HK-2 (cell line): ENCODE data around the gene TBPL2.
"Not testable (repeated sequence)": the region's sequence is repeated elsewhere in the genome, so short reads cannot be mapped to it uniquely, and the experiment has no call there.

Experiments used
- DNase-seq: peaks from one replicate; pipeline ENCODE4 v3.0.0-alpha.2; 2018; ENCODE audit not compliant: unreplicated experiment

TBPL2 gene

DNA sequence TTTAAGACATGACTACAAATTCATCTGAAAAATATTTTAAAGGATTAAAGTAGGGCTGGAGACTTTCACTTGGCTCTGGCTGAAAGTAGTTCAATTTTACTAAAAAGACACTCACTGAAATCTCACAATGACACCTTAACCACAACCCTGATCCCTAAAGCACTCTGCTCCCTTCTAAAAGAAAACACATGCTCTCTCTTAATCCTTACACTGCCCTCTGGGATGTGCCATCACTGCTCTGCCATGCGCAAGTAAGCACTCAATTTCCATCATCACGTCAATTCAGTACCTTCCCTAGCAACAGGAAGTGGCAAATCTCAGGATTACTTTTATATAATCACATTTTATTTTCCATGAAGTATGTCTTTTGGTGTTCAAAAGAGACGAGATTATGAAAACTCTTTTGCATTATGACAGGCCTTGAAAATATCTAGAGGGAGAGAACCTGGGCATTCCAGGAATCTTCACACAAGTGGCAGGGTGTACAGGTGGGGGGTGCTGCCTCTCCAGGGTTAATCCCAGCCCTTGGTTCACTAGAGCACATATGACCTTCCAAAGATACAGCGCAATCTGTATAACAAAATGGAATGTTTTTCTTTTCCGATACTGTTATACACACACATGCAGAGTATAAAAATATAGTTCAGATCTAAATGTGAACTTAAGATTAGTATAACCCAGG, 36.1 kb downstream of the TBPL2 start:
- DNase-seq = no peak

DNA sequence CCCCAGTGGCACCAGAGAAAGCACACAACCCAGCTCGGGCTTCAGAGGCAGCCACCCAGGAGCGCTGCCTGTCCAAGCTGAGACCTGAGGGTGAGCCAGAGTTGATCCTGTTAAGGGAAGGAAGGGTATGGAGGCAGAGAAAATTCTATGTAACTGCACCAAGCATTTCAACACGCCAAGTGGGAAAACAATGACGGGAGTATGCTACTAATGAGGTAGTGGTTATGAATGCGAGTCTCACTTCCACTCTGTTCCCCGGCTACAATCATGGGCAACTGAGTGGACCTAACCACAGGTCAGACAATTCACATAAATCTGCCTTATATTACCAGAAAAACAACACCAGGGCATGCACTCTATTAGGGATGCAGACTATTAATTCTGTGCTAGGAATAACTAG, 38.7 kb downstream of the TBPL2 start:
- no peak for DNase-seq

DNA sequence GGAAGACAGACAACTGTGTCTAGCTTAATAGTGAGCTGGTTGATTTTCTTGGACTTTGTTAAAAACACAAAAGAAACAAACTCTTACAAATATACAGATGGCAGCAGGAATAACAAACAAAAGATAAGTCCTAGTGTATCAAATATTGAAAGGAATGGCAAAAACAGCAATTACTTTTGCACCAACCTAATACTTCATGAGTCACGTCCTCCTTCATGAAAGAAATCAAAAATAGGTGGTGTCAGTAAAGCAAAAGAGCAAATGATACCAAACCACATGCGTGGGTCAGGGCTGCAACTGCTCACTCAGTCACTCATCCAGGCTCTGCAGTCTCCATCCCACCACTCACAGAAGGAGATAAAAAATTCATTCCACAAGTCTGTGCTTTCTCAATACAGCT, 40.6 kb downstream of the TBPL2 start:
- DNase-seq = no peak

DNA sequence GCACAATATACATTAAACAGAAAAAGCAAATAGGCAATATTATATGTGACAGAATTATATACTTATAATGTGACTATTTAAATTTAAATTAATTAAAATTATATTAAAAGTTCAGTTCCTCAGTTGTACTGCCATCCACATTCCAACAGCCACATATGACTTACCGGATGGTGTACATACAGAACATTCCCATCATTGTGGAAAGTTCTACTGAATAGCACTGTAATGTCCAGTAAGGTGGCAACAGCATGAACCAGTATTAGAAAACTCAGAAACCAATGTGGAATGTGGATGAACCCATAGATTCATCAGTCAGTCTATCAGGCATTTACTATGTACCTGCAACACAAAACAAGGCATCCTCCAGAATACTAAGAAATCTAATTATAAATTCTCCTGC, 41.2 kb downstream of the TBPL2 start:
- no peak for DNase-seq

DNA sequence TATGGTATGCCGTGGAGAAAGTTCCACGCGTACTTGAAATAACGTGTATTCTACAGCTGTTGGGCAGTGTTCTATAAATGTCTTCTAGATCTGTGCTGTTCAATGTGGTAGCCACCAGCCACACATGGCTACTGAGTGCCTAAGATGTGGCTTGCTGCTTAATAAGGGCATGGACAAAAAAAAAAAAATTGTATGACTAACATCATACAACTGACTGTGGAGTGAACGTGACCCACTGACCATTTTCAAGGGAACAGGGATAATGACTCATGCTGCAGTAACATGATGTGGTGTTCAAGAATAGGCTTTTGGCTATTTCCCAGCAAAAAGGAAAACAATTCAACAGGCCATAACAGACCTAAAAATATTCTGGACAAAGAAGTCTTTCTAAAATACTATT, 41.7 kb downstream of the TBPL2 start:
- DNase-seq = peak; percentile 27

DNA sequence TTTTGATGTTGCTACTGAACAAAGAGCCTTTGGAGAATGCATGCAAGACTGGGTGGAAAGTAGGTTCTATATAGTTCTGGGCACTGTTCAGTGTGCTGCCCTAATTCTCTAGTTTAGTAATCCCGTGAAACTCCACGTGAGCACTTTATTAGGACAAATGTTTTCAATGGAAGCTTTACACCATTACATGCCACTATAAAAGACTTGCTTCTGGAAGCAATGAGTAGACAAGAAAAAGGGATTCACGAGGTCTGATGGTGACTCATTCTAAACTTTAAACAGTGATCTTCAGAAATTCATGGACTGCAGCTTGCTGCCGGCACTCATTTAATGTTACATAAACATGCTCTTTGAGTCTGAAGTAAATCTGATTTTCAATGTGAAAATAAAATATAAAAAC, 51.1 kb downstream of the TBPL2 start:
- no peak for DNase-seq

DNA sequence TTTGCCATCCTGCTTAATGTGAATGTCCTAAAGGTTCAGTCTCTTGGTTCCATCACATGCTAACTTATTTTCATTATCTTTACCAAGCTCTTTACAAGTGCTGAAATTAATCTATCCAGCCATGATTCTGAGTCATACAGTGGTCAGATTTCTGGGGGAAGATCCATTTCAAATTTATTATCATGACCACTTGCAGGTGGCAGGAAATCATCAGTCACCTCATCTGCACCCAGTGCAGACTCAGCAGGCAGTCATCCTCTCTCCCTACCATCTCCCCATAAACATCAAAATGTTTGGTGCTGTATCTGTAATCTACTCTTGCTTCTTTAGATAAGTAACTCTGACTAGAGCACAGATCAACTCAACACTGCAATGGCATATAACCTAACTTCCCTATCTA, 52.3 kb downstream of the TBPL2 start:
- DNase-seq = no peak

DNA sequence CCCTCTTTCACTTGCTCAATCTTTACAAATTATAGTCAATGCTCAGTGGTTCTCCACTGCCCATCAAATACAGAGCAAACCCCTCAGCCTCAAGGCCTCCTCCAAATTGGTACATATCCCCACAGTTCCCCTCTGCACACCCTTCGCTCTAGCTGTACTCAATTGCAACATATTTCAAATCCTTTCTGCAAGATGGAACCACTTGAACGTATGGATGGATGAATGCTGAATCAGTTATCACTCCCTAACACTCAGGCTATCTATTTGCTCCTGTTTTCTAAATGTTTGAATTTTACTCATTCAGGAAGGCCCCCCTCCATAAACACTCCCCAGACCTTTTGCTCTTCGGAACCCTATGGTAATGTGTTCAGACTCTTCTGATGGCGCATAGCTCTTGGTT, 53.3 kb downstream of the TBPL2 start:
- no peak for DNase-seq

DNA sequence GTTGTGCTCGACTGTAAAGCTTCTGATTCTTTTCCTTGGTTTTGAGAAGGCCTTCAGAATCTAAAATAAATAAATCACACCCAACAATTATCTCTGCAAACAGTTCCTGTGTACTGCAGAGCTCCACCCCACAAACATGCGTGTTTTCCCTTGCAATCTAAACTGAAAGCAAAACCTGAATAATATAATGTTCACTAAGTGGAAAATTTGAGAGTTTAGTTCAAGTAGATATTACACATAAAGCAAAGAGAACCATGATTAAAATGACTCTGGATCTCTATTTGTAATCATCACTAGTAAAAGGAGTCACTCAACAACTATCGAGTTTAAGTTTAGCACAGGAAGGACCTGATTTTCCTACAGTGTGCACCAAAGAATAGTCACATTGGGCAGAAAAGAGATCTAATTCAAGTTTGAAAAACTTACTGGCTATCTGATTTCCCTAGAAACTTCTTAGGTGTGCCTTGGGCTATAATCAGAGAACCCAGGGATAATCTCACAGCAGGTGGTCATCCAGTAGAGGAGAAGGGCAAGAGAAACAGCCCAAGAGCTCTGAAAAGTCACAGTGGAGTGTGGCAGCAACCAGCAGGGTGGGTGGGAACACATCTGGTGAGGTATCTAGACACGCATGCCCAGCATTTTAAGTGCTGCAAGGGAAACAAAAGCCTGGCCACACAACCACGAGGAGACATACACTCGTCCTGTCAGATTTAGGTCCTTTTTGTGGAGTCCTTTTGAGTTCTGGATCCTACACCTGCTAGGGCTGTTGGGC, 54.2 kb downstream of the TBPL2 start:
- DNase-seq = no peak

DNA sequence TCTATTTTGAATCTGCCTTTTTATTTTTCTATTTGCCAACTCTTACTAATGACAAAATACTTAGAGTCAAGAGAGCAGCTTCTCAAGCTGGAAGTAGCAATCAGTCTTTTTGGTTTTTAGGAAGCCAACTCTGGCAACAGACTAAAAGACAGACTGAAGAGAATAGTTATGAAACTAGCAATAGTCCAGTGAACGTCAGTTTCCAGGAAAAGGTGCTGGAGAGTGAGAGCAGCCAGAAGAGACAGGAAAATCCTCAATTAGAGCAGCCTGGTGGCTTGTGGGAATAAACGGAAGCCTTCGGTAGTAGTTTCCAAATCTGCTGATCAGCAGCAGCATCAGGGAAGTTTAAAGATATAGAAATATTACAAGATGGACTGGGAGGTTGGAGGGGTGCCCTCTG, 55.9 kb downstream of the TBPL2 start:
- DNase-seq = no peak

DNA sequence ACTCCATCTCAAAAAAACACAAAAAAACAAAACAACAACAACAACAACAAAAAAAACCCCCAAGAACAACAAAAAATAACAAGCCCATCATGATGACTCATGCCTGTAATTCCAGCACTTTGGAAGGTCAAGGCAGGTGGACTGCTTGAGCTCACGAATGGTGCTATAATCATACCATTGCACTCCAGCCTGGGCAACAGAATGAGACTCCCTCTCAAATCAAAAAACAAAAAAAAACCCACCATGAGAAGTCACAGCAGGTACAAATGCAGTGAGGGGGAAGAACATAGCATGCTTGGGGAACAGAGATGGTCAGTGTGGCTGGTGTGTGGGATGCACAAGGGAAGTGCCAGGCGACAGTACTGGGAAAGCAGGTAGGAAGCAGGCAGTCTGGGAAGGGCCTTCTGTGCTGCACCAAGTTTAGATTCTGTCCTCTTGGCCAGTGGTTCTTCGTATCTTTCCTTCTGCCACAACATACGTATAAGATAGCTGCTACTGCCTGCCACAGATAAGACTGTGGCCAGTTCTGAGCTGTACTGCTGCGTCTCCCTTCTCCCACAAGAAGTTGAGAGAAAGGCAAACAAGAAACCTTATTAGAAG, 56.8 kb downstream of the TBPL2 start:
- DNase-seq = no peak

DNA sequence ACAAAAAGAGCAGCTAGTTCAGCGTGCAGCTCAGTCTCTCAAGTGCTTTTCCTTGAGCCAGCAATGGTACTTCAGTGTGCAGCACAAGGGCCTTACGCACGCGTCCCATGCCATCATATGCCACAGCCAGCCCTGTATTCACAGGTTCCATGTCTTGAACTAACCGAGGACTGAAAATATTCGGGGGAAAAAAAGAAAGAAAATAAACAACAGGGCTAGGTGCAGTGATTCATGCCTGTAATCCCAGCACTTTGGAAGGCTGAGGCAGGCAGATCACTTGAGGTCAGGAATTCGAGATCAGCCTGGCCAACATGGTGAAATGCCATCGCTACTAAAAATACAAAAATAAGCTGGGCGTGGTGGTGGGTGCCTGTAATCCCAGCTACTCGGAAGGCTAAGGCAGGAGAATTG, 57.4 kb downstream of the TBPL2 start:
- not testable (repeated sequence) for DNase-seq

DNA sequence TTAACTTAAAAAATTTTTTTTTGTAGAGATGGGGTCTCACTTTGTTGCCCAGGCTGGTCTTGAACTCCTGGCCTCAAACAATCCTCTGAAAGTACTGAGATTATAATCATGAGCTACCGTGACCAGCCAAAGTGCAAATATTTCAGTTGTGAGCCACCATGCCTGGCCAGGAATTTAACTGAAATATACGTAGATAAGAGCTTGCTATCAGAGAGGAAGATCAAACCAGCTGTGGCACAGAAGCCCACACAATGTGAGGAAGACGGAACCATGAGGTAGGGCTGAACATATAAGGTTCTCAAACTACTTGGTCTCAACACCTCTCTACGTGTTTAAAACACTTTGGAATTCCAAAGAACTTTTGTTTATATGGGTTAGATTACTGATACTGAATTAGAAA, 57.9 kb downstream of the TBPL2 start:
- no peak for DNase-seq

DNA sequence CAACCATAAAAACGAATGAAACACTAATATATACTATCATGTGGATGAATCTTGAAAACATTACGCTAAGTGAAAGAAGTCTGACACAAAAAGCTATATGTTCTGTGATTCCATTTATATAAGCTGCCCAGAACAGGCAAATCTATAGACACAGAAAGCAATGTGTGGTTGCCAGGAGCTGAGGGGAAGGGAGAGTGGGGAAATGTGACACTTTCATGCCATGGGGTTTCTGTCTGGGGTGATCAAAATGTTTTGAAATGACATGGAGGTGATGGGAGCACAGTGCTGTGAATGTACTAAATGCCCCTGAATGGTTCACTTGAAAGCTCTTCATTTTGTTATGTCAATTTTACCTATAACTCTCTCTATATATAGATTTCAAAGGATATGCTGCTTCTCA, 58.9 kb downstream of the TBPL2 start:
- no peak for DNase-seq

DNA sequence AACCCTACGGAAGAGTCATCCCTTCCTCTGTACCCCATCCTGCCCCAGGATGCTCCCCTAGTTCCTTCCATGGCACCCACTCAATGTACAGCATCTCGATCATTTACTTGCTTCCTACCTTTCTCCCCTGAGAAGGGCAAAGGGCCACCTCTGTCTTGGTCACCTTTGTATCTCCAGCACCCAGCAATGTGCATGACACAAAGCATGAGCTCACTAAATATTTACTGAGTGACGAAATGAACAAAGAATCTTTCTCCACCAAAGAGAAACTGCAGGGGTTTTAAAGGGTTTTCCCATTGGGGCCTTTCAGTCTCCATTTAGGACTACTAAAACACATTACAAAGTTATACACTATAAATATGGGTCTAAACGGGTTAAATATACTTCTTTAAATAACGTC, 59.4 kb downstream of the TBPL2 start:
- DNase-seq = no peak

DNA sequence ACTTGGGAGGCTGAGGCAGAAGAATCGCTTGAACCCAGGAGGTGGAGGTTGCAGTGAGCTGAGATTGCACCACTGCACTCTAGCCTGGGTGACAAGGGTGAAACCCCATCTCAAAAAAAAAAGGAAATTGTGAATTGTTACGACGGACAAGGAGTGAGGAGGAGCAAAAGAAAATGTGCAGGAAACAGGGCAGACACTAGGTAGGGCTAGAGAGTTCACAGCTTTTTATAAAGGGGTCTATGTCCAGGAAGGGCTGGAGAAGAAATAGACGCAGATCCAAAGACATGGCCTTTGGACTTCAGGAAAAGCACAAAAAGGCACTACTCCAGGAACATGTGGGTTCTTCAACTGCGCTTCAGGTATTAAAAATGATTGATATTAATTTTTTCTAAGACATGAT, 63.2 kb downstream of the TBPL2 start:
- DNase-seq = no peak

DNA sequence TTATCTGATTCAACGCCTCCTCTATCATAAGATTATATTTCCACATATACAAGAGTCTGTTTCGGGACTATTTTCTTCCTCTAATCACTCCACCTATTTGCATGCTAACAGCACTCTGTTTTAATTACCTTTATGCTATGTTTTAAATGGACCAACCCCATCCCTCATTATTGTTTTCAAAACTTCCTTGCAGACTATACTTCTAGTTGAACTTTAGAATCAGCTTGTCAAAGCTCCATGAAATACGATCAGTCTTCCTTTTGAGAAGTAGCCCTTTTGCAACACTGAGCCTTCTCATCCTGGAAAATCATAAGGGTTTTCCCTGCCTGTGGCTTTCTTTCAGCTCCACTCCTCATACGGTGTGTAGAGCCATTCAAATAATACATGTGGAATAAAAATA, 65.6 kb downstream of the TBPL2 start:
- no peak for DNase-seq

DNA sequence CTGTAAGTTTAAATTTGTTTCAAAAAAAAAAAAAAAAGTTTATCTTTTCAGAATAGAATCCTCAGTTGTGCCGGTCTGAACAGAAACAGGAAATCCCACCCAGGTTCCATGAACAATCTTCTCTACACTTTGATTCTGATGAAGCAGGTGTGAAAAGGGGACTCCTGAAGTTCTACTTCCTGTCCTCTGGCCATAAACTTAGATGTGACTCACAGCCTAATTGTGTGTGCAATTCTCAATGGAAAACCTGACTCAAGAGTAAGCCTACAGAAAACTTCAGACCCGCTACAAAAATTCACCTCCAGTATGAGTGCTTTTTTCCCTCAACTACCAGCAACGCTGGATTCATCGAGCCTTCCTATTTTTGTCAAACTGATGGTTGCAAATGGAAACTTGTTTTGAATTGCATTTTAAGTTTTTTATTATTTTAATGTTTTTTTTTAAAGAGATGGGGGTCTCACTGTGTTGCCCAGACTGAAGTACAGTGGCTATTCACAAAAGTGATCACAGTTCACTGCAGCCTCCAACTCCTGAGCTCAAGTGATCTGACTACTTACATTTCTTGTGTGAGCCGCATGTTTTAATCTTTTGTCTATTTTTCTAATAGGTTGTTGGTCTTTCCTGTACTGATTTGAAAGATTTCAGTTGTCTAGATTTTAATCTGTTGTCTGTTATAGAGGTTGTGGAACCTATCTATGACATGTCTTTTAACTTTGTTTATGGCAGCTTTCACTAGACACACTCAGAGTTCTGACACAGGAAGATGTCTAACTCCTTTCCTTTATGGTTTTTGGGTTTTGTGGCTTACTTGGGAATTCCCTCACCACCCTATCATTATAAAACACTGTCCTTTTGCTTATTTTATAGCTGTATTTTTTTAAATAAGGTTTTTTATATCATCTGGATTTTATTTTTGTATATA, 66.4 kb downstream of the TBPL2 start:
- DNase-seq = no peak

DNA sequence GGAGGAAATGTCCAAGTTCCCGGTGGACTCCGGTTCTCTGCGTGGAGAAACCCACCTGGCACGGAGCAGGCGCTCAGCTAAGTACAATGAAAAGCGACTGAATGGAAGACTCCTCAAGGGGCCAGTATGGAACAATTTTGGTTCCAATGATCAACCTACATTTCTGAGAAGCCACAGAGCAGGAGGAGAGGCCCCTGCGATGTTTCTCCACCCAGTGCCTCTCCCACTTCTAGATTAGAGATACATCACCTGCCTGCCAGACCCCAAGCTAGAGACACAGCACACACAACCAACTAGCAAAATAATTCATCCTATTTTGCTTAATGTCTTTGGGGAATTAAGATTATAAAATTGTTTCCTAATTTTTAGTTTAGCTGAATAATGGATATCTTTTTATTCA, 67.6 kb downstream of the TBPL2 start:
- DNase-seq = no peak

DNA sequence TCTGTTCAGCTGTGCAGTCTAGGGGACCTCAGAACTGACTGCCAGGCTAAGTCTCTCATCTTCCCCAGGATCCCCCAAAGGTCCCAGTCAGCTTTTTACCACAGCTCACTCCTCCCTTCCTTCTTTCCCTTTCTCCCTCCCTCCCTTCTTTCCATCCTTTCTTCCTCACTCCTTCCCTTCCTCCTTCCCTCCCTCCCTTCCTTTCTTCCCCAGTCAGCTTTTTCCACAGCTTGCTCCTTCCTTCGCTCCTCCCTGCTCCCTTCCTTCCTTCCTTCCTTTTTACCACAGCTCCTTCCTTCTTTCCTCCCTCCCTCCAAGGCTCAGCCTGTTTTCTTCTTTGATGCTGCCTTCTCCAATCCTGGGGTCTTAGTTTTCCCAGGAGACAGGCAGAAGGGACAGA, 68.0 kb downstream of the TBPL2 start:
- no peak for DNase-seq

DNA sequence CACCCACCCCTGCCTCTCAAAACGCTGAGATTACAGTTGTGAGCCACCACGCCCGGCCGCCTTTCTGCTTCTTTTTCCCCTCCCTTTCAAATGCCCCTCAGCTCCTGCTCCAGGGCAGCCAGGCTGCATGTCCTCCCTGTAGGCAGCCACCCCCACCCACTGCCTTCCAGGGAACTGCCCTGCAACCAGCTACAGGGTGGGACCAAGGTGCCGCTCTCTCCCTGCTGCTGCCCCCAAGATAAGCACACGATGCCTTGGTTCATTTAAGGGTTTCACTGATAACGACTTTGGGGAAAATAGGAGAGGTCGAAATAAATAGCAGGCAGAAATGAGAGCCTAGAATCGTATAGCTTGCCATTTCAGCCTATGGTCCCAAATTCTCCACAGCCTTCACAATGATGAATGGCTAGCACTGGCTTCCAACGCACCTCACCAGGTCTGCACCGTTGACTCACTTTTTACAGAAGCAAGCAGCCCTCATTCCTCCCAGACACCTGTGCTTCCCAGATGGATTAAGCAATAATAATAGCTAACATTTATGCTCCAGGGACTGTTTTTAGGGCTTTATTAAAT, 69.4 kb downstream of the TBPL2 start:
- no peak for DNase-seq

DNA sequence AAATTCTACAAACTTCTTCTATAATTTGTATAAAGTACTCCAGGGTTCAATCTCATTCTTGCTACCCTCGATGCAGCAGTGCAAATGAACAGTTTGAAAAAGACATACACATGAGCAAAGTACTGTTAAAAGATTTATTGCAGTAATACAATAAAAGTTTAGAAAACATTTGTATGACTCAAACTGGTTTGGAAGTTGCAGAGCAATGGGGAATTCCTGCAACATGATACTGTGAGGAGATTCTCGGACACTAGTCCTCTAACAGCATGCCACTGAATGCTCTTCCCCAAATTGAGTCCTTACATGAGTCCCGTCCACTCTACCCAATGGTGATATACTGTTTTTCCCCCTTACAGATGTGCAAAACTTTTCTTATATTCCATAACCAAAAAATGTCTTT, 74.1 kb downstream of the TBPL2 start:
- no peak for DNase-seq
